Activated CD8-positive, alpha-beta T cell treated with anti-CD3 and anti-CD28 coated beads for 36 hours (primary cell): ENCODE measurements around the gene TMEM233. TPM values are rescaled to one million over a fixed set of nuclear protein-coding genes. Genes with fewer than 3 reads are reported as not detected.

ENCODE experiments used
- ATAC-seq: fragments of 200-7000 bp; cut with Tn5 transposase; one replicate; pipeline ENCODE4 v1.10.0; 2021; ENCODE audit warnings: mild to moderate bottlenecking, moderate library complexity
- CTCF ChIA-PET: fragments of 350-600 bp; sonication (Branson Sonifier 250); formaldehyde crosslinking; loops from one replicate; lab custom pipeline; 2021; ENCODE audit warnings: antibody characterized with exemption; lab: Charles Lee
- POLR2A ChIA-PET: fragments of 350-600 bp; sonication (Branson Sonifier 250); formaldehyde crosslinking; loops from one replicate; lab custom pipeline; 2021; ENCODE audit warnings: antibody characterized with exemption; lab: Charles Lee
- DNase-seq: peaks from one replicate; pipeline ENCODE4 v3.0.0-alpha.2; 2020
- H3K27ac Mint-ChIP-seq: one replicate; pipeline ENCODE4 v1.8.0; 2021; ENCODE audit warnings: mild to moderate bottlenecking, mixed read lengths
- H3K27me3 Mint-ChIP-seq: one replicate; pipeline ENCODE4 v1.8.0; 2021; ENCODE audit warnings: mixed read lengths
- H3K36me3 Mint-ChIP-seq: one replicate; pipeline ENCODE4 v1.8.0; 2021; ENCODE audit warnings: low read depth, mixed read lengths
- H3K4me1 Mint-ChIP-seq: one replicate; pipeline ENCODE4 v1.8.0; 2021; ENCODE audit warnings: low read depth, mixed read lengths
- H3K4me3 Mint-ChIP-seq: one replicate; pipeline ENCODE4 v1.8.0; 2021; ENCODE audit warnings: mild to moderate bottlenecking, moderate library complexity, mixed read lengths
- H3K9me3 Mint-ChIP-seq: one replicate; pipeline ENCODE4 v1.8.0; 2021; ENCODE audit warnings: mixed read lengths
- intact Hi-C: fragments of 100-400 bp; cut with micrococcal nuclease; formaldehyde crosslinking; loops from one replicate; pipeline ENCODE4 v1.10.0; 2022
- total RNA-seq, 2 experiments: library from RNA; stranded (reverse); gene quantifications; one replicate each; pipeline ENCODE4 v1.2.3, GENCODE V29; 2021
- TF ChIP-seq, protein P1 (sequence below): fragments of 200-600 bp; IDR thresholded peaks from one replicate; pipeline ENCODE4 v1.8.0; 2022; ENCODE audit warnings: antibody characterized with exemption, mild to moderate bottlenecking

The TMEM233 gene
- total RNA-seq, 2 experiments from 2014 or later: not detected

DNA sequence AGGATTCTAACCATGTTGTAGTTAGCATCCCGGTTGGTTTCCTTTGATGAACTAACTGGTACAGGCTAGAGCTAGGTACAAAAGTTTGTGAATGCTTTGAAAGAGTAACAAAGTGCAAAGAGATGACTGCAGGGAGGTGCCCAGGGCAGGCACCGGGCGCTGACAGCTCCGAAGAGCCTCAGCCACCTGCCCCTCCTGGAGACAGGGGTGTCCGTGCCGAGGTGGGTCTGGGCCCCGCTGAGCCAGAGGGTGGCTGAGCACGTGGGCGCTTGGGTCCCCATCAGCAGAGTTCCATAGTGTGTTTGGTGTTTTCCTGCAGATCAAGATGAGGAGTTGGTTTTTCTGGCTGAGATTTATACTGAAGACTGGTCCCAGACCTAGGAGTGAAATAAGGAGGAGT is 94.3 kb downstream of the TMEM233 start:
- Mint-ChIP-seq H3K4me3 (no peak overlapping the region), H3K27me3 (no peaks in the 10 kb centered on the region), H3K9me3 (no peaks in the 10 kb centered on the region), H3K27ac (no peak overlapping the region), H3K36me3 (peaks cover 10% of the 10 kb centered on the region), H3K4me1 (peaks cover 2% of the 10 kb centered on the region)
- DNase-seq: no peak
- ATAC-seq: no peak
- intact Hi-C loops: no loop called here
- TF ChIP-seq, protein P1, sequence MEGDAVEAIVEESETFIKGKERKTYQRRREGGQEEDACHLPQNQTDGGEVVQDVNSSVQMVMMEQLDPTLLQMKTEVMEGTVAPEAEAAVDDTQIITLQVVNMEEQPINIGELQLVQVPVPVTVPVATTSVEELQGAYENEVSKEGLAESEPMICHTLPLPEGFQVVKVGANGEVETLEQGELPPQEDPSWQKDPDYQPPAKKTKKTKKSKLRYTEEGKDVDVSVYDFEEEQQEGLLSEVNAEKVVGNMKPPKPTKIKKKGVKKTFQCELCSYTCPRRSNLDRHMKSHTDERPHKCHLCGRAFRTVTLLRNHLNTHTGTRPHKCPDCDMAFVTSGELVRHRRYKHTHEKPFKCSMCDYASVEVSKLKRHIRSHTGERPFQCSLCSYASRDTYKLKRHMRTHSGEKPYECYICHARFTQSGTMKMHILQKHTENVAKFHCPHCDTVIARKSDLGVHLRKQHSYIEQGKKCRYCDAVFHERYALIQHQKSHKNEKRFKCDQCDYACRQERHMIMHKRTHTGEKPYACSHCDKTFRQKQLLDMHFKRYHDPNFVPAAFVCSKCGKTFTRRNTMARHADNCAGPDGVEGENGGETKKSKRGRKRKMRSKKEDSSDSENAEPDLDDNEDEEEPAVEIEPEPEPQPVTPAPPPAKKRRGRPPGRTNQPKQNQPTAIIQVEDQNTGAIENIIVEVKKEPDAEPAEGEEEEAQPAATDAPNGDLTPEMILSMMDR: no peak
- POLR2A ChIA-PET: no interaction called here
- CTCF ChIA-PET: no interaction called here

DNA sequence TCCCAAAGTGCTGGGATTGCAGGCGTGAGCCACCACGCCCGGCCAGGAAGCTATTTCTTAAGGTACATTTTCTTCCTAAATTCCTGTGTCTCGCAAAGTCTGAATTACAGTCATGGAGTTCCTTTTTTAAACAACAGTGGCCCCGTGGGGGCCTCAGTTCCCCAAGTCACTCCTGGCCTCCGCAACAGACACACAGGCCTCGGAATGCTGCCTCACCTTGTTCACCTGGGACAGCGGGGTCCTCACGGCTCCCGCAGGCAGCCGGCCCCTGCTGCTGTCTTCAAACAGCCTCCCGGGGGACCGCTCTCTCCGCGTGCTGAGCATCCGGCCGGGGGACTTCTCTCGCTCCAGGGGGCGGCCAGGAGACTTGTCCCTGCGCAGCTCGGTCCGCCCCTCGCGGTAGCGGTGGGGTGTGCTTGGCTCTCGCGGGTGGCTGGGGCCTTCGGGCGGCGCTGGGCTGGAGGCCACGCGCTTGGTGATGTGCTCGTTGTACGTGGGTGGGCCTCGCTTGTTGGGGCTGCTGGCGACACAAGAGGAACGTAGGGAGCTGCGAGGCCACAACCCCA is 96.4 kb downstream of the TMEM233 start:
- no peaks in the 10 kb centered on the region for H3K4me1 Mint-ChIP-seq
- H3K4me3 Mint-ChIP-seq: no peak overlapping the region
- ATAC-seq (no peak), DNase-seq (no peak)
- intact Hi-C loops: no loop called here
- ChIA-PET CTCF (no interaction called here), POLR2A (no interaction called here)
- H3K27me3 Mint-ChIP-seq: no peaks in the 10 kb centered on the region
- peaks cover 10% of the 10 kb centered on the region for H3K36me3 Mint-ChIP-seq
- TF ChIP-seq, protein P1: no peak
- H3K9me3 Mint-ChIP-seq: no peaks in the 10 kb centered on the region
- no peak overlapping the region for H3K27ac Mint-ChIP-seq

DNA sequence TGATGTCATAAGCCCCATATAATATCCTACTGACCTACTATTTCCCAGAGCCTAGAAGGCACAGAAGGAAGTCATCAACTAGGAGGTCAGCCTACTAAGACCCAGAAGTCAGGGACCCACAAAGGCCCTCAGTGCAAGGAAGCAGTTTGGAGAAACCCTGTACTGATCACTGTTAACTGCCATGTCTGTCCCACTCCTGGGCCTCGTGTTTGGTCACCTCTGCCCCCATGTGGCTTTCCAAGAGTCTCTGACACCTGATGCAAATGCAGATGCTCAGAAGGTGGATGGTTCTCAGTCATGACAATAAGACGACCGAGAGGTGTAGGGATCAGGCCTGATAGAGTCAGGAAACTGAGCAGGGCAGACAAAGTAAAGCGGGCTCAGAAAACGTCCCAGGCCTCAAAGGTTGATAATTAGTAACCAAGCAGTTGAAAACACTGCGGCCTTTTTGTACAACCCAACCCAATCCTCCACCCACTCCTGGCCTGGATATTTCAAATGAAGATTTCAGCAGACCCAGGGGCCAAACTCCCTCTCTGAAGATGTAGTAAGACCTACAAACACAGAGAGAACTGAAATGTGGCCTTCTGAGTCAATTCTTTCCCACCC is 97.7 kb downstream of the TMEM233 start:
- no peak overlapping the region for H3K4me3 Mint-ChIP-seq
- H3K36me3 Mint-ChIP-seq: peaks cover 8% of the 10 kb centered on the region
- H3K9me3 Mint-ChIP-seq: no peaks in the 10 kb centered on the region
- POLR2A ChIA-PET: no interaction called here
- no peaks in the 10 kb centered on the region for H3K4me1 Mint-ChIP-seq
- TF ChIP-seq, protein P1: no peak
- CTCF ChIA-PET: no interaction called here
- H3K27ac Mint-ChIP-seq: no peak overlapping the region
- DNase-seq (no peak), ATAC-seq (no peak)
- H3K27me3 Mint-ChIP-seq: no peaks in the 10 kb centered on the region
- intact Hi-C loops: no loop called here

DNA sequence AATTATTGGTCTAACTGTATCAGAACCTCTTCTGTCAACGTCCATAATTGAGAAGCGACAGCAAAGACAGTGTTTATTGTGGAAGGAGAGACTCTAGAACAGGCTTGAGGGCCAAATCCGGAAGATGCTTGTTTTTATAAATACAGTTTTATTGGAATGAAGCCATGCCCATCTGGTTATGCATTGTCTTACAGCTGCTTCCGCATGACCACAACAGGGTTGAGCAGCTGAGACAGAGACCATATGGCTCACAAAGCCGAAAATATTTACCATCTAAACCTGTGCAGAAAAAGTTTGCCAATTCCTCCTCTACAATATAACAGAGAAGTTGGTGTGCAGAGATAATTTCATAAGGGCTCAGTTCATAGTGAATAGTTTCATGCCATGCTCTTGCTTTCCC is 98.8 kb downstream of the TMEM233 start:
- no peaks in the 10 kb centered on the region for H3K9me3 Mint-ChIP-seq
- no peak for ATAC-seq

More for the DNA sequence above, 98.8 kb downstream of the TMEM233 start:
- no peaks in the 10 kb centered on the region for H3K27me3 Mint-ChIP-seq
- H3K4me1 Mint-ChIP-seq: no peaks in the 10 kb centered on the region
- CTCF ChIA-PET: no interaction called here
- no peak overlapping the region for H3K27ac Mint-ChIP-seq
- H3K4me3 Mint-ChIP-seq: no peak overlapping the region
- TF ChIP-seq, protein P1: no peak
- no peak for DNase-seq
- H3K36me3 Mint-ChIP-seq: peaks cover 6% of the 10 kb centered on the region
- intact Hi-C loops: no loop called here
- POLR2A ChIA-PET: no interaction called here

Other genes starting within 250 kb of the TMEM233 start
- gene PRKAB1, start 74.4 kb downstream of the TMEM233 start, total RNA-seq: 10 to 100 TPM; 21.0 to 24.8 TPM